Liver (tissue), 10 donors: ENCODE measurements around the gene MARCHF10. TPM values are rescaled to one million over a fixed set of nuclear protein-coding genes. Genes with fewer than 3 reads are reported as not detected.

Source experiments
- DNase-seq: peaks from one replicate; pipeline ENCODE4 v3.0.0-alpha.2; 2017; ENCODE audit warnings: low spot score
- H3K27ac ChIP-seq, 2 donors: one replicate each; pipeline ENCODE4 v1.7.0; 2013; ENCODE audit warnings: inconsistent platforms in 2 of 2, low read length in 2 of 2, control low read depth in 1 of 2, low read depth in 1 of 2, mild to moderate bottlenecking in 1 of 2
- H3K27me3 ChIP-seq, 4 donors: one replicate each; pipeline versions ENCODE4 v1.6.1 to v1.7.0; 2013; ENCODE audit warnings: low read length in 3 of 4, inconsistent platforms in 1 of 4, mild to moderate bottlenecking in 1 of 4, moderate library complexity in 1 of 4; ENCODE audit not compliant: control insufficient read depth in 4 of 4, insufficient read depth in 4 of 4
- H3K36me3 ChIP-seq, 4 donors: one replicate each; pipeline versions ENCODE4 v1.6.1 to v1.7.0; 2013; ENCODE audit warnings: low read length in 3 of 4, mild to moderate bottlenecking in 3 of 4, low read depth in 1 of 4, moderate library complexity in 1 of 4; ENCODE audit not compliant: control insufficient read depth in 4 of 4, insufficient read depth in 3 of 4
- H3K4me1 ChIP-seq, 4 donors: one replicate each; pipeline versions ENCODE4 v1.6.1 to v1.7.0; 2013; ENCODE audit warnings: low read length in 3 of 4, mild to moderate bottlenecking in 3 of 4, moderate library complexity in 1 of 4; ENCODE audit not compliant: control insufficient read depth in 4 of 4, insufficient read depth in 4 of 4
- H3K4me3 ChIP-seq, 3 donors: one replicate each; pipeline versions ENCODE4 v1.6.1 to v1.7.0; 2013; ENCODE audit warnings: low read length in 3 of 3, control low read depth in 1 of 3, low read depth in 1 of 3, mild to moderate bottlenecking in 1 of 3
- H3K9ac ChIP-seq, 2 donors: one replicate each; pipeline ENCODE4 v1.7.0; 2013; ENCODE audit warnings: low read length in 2 of 2, mild to moderate bottlenecking in 2 of 2, moderate library complexity in 2 of 2, control low read depth in 1 of 2, low read depth in 1 of 2
- H3K9me3 ChIP-seq, 4 donors: one replicate each; pipeline versions ENCODE4 v1.6.1 to v1.7.0; 2013; ENCODE audit warnings: low read length in 3 of 4; ENCODE audit not compliant: control insufficient read depth in 4 of 4
- EGR1 ChIP-seq, 2 donors: IDR thresholded peaks; 2 replicates each; pipeline ENCODE4 v1.6.1; 2016 to 2018; ENCODE audit warnings: antibody characterized with exemption in 2 of 2, low read depth in 2 of 2
- FOXA1 ChIP-seq: IDR thresholded peaks from 2 replicates; pipeline ENCODE4 v1.6.1; 2016; ENCODE audit warnings: antibody characterized with exemption
- FOXA2 ChIP-seq: IDR thresholded peaks from 2 replicates; pipeline ENCODE4 v1.6.1; 2016; ENCODE audit warnings: antibody characterized with exemption
- GABPA ChIP-seq, 2 donors: IDR thresholded peaks in 1 of 2; conservative IDR thresholded peaks in 1 of 2; 2 replicates each; pipeline ENCODE4 v1.6.1; 2016; ENCODE audit warnings: antibody characterized with exemption in 2 of 2, mild to moderate bottlenecking in 1 of 2, moderate library complexity in 1 of 2
- HNF4A ChIP-seq, 2 donors: conservative IDR thresholded peaks; 2 replicates each; pipeline ENCODE4 v1.6.1; 2016; ENCODE audit warnings: antibody characterized with exemption in 2 of 2, mild to moderate bottlenecking in 2 of 2
- HNF4G ChIP-seq: IDR thresholded peaks from 2 replicates; pipeline ENCODE4 v1.6.1; 2016; ENCODE audit warnings: antibody characterized with exemption
- JUND ChIP-seq, 2 donors: IDR thresholded peaks; 2 replicates each; pipeline ENCODE4 v1.6.1; 2016; ENCODE audit warnings: antibody characterized with exemption in 2 of 2
- NR2F2 ChIP-seq: IDR thresholded peaks from 2 replicates; pipeline ENCODE4 v1.6.1; 2016; ENCODE audit warnings: antibody characterized with exemption
- RAD21 ChIP-seq, 2 donors: IDR thresholded peaks; 2 replicates each; pipeline ENCODE4 v1.6.1; 2016; ENCODE audit warnings: antibody characterized with exemption in 2 of 2, mild to moderate bottlenecking in 2 of 2
- RXRA ChIP-seq, 2 donors: IDR thresholded peaks; 2 replicates each; pipeline ENCODE4 v1.6.1; 2017 to 2018; ENCODE audit warnings: antibody characterized with exemption in 2 of 2, mild to moderate bottlenecking in 1 of 2
- SP1 ChIP-seq: IDR thresholded peaks from 2 replicates; pipeline ENCODE4 v1.6.1; 2018; ENCODE audit warnings: antibody characterized with exemption, mild to moderate bottlenecking
- TAF1 ChIP-seq: conservative IDR thresholded peaks from 2 replicates; pipeline ENCODE4 v1.6.1; 2016; ENCODE audit warnings: antibody characterized with exemption, mild to moderate bottlenecking
- YY1 ChIP-seq: IDR thresholded peaks from 2 replicates; pipeline ENCODE4 v1.6.1; 2016; ENCODE audit warnings: antibody characterized with exemption, mild to moderate bottlenecking
- WGBS: extraction: QIAGEN DNeasy Blood & Tissue Kit; methylation state at CpG from one replicate; pipeline ENCODE4 v1.1.7; 2013; 5-methylcytosine and 5-hydroxymethylcytosine counted together
- polyA plus RNA-seq, 2 donors: library from polyadenylated mRNA; stranded (reverse) in 1 of 2; unstranded in 1 of 2; fragments of 200-250 nt in 1 of 2; fragments of >200 nt in 1 of 2; fragmentation: Nextera tagmentation in 1 of 2; extraction: Ambion mirVana in 1 of 2; gene quantifications; one replicate each; pipeline versions ENCODE4 v1.2.1 to v1.2.3, GENCODE V29; 2013 to 2015
- small RNA-seq: library from RNA; depleted of rRNA; stranded (forward); fragments of <200 nt; gene quantifications from one replicate; pipeline ENCODE3, GENCODE V24; 2014
- total RNA-seq, 2 donors: library from RNA; depleted of rRNA; stranded (reverse); fragments of >200 nt; gene quantifications; one replicate each; pipeline ENCODE4 v1.2.3, GENCODE V29; 2014
- TF ChIP-seq, protein P1 (sequence below): fragments of 150-350 bp; IDR thresholded peaks from 2 replicates; pipeline ENCODE4 v1.5.1; 2017; ENCODE audit warnings: improper control_type of control experiment, low read depth, low read length; ENCODE audit not compliant: missing input control
- TF ChIP-seq, protein P2 (sequence below): IDR thresholded peaks from 2 replicates; pipeline ENCODE4 v1.6.1; 2016; ENCODE audit warnings: antibody characterized with exemption
- TF ChIP-seq, protein P3 (sequence below): IDR thresholded peaks from 2 replicates; pipeline ENCODE4 v1.6.1; 2016; ENCODE audit warnings: antibody characterized with exemption
- TF ChIP-seq, protein P4 (sequence below): IDR thresholded peaks from 2 replicates; pipeline ENCODE4 v1.6.1; 2016; ENCODE audit warnings: antibody characterized with exemption, mild to moderate bottlenecking
- TF ChIP-seq, protein P5 (sequence below): IDR thresholded peaks from 2 replicates; pipeline ENCODE4 v1.6.1; 2016; ENCODE audit warnings: antibody characterized with exemption
- donor health status: healthy.
- donor health status: healthy.
- donor health status: healthy.
- donor health status: healthy.
- donor health status: healthy.

The MARCHF10 gene
- total and polyA plus RNA-seq, 4 donors, result not detected

DNA sequence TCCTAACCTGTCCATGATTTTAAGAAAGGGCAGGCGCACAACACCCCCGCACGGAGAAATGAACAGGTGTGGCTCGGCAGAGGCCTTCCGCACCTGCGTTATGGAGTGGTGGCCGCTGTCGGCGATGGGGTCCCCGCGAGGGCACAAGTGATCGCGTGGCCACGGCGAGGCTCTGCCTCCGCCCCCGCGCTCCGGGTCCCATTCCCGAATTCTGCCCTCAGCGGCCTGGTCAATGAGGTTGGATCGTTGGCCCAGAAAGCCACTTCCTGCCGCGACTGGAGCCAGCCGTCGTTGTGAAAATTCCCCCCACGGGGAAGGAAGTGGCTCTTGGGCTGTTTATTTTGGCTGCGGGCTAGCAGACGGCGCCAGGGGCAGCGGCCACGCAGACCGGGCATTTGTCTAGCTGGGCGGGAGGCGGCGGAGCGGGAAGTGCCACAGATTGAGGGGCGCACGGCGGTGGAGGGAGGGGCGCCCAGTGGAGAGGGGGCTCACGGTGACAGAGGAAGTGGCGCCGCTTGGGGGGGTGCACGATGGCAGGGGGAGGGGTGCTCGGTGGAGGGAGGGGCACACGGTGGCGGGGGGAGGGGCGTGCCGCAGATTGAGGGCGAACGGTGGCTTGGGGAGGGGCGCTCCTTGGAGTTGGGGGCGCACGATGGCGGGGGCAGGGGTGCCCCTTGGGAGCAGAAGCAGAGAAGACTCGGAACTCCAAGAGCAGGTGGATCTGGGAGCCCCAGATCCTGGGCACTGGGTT is 155.7 kb downstream of the MARCHF10 start:
- Histone ChIP-seq H3K27ac (peak overlapping the region; percentile 79 to 90), H3K36me3 (no peaks in the 10 kb centered on the region), H3K4me3 (peak overlapping the region in 2 of 3 donors; percentile 55 to 67), H3K9ac (peak overlapping the region in 1 of 2 donors; percentile 54), H3K9me3 (no peaks in the 10 kb centered on the region), H3K27me3 (no peaks in the 10 kb centered on the region), H3K4me1 (peaks cover 0 to 18% (median 11%) of the 10 kb centered on the region in 4 donors)
- no peak for DNase-seq
- TF ChIP-seq EGR1 (IDR thresholded peaks at IDR 0.05; ENCODE audit: low read depth in 2 of 2) (peak; percentile 79 to 95), RXRA (IDR thresholded peaks at IDR 0.05) (peak; percentile 29 to 53), HNF4A (conservative IDR thresholded peaks at IDR 0.05) (peak; percentile 12 to 35), SP1 (peak; percentile 64), YY1 (peak; percentile 38), GABPA (IDR thresholded peaks at IDR 0.05 in 1 of 2, conservative IDR thresholded peaks at IDR 0.05 in 1 of 2) (peak; percentile 40 to 79), FOXA2 (peak; percentile 82), FOXA1 (peak; percentile 81), JUND (IDR thresholded peaks at IDR 0.05) (no peak), RAD21 (IDR thresholded peaks at IDR 0.05) (peak in 1 of 2 donors; percentile 26), HNF4G (no peak), NR2F2 (peak; percentile 14), TAF1 (peak; percentile 38)
- TF ChIP-seq, protein P1, sequence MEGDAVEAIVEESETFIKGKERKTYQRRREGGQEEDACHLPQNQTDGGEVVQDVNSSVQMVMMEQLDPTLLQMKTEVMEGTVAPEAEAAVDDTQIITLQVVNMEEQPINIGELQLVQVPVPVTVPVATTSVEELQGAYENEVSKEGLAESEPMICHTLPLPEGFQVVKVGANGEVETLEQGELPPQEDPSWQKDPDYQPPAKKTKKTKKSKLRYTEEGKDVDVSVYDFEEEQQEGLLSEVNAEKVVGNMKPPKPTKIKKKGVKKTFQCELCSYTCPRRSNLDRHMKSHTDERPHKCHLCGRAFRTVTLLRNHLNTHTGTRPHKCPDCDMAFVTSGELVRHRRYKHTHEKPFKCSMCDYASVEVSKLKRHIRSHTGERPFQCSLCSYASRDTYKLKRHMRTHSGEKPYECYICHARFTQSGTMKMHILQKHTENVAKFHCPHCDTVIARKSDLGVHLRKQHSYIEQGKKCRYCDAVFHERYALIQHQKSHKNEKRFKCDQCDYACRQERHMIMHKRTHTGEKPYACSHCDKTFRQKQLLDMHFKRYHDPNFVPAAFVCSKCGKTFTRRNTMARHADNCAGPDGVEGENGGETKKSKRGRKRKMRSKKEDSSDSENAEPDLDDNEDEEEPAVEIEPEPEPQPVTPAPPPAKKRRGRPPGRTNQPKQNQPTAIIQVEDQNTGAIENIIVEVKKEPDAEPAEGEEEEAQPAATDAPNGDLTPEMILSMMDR, result no peak
- TF ChIP-seq, protein P2, sequence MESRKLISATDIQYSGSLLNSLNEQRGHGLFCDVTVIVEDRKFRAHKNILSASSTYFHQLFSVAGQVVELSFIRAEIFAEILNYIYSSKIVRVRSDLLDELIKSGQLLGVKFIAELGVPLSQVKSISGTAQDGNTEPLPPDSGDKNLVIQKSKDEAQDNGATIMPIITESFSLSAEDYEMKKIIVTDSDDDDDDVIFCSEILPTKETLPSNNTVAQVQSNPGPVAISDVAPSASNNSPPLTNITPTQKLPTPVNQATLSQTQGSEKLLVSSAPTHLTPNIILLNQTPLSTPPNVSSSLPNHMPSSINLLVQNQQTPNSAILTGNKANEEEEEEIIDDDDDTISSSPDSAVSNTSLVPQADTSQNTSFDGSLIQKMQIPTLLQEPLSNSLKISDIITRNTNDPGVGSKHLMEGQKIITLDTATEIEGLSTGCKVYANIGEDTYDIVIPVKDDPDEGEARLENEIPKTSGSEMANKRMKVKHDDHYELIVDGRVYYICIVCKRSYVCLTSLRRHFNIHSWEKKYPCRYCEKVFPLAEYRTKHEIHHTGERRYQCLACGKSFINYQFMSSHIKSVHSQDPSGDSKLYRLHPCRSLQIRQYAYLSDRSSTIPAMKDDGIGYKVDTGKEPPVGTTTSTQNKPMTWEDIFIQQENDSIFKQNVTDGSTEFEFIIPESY, result no peak
- TF ChIP-seq, protein P3, sequence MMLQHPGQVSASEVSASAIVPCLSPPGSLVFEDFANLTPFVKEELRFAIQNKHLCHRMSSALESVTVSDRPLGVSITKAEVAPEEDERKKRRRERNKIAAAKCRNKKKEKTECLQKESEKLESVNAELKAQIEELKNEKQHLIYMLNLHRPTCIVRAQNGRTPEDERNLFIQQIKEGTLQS, result no peak
- TF ChIP-seq, protein P4, sequence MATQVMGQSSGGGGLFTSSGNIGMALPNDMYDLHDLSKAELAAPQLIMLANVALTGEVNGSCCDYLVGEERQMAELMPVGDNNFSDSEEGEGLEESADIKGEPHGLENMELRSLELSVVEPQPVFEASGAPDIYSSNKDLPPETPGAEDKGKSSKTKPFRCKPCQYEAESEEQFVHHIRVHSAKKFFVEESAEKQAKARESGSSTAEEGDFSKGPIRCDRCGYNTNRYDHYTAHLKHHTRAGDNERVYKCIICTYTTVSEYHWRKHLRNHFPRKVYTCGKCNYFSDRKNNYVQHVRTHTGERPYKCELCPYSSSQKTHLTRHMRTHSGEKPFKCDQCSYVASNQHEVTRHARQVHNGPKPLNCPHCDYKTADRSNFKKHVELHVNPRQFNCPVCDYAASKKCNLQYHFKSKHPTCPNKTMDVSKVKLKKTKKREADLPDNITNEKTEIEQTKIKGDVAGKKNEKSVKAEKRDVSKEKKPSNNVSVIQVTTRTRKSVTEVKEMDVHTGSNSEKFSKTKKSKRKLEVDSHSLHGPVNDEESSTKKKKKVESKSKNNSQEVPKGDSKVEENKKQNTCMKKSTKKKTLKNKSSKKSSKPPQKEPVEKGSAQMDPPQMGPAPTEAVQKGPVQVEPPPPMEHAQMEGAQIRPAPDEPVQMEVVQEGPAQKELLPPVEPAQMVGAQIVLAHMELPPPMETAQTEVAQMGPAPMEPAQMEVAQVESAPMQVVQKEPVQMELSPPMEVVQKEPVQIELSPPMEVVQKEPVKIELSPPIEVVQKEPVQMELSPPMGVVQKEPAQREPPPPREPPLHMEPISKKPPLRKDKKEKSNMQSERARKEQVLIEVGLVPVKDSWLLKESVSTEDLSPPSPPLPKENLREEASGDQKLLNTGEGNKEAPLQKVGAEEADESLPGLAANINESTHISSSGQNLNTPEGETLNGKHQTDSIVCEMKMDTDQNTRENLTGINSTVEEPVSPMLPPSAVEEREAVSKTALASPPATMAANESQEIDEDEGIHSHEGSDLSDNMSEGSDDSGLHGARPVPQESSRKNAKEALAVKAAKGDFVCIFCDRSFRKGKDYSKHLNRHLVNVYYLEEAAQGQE, result peak; percentile 27
- TF ChIP-seq, protein P5, sequence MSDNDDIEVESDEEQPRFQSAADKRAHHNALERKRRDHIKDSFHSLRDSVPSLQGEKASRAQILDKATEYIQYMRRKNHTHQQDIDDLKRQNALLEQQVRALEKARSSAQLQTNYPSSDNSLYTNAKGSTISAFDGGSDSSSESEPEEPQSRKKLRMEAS, result peak; percentile 82
- WGBS, result 4% methylated on average over 57 of the region's 57 CpGs

Small RNA genes lying within 50 kb of the gene (small RNA-seq; reads per million reads assigned to genes)
- not detected for gene RF00019
- gene RNU6-446P, result not detected

Other genes starting within 250 kb of the MARCHF10 start
- 10 to 100 TPM in 1 of 2 donors, 1 to 10 TPM in 1; 3.8 to 81.1 TPM for gene MRC2, start 180.6 kb downstream of the MARCHF10 start, total RNA-seq
- 1 to 10 TPM in 1 of 2 donors, under 1 TPM in 1; 0.49 to 1.8 TPM for gene MRC2, start 180.6 kb downstream of the MARCHF10 start, polyA plus RNA-seq
- 1 to 10 TPM; 6.9 to 7.7 TPM for gene TANC2, start 157.9 kb upstream of the MARCHF10 start, total RNA-seq
- gene TANC2, start 157.9 kb upstream of the MARCHF10 start, polyA plus RNA-seq, result 1 to 10 TPM; 1.2 TPM